SK-N-SH treated with all-trans-retinoic acid at 6 μM for 48 hours (cell line): Measurements from ENCODE around the gene C2orf81.

Source experiments
- BACH2 ChIP-seq: fragments of 250-450 bp; sonication (Bioruptor Pico); IDR thresholded peaks from 2 replicates; pipeline ENCODE4 v1.9.0; 2021; ENCODE audit warnings: mild to moderate bottlenecking, borderline replicate concordance
- CSDC2 ChIP-seq: fragments of 250-450 bp; sonication (Bioruptor Pico); IDR thresholded peaks from 2 replicates; pipeline ENCODE4 v1.5.0; 2020; ENCODE audit warnings: mild to moderate bottlenecking, moderate library complexity
- OSR1 ChIP-seq: fragments of 250-450 bp; sonication (Bioruptor Pico); IDR thresholded peaks from 2 replicates; pipeline ENCODE4 v1.8.0; 2022; ENCODE audit warnings: moderate library complexity, mild to moderate bottlenecking, inconsistent platforms
- POU6F1 ChIP-seq: fragments of 250-450 bp; sonication (Bioruptor Pico); IDR thresholded peaks from 2 replicates; pipeline ENCODE4 v1.8.0; 2021; ENCODE audit warnings: low read depth, mild to moderate bottlenecking, moderate library complexity, borderline replicate concordance
- PPARA ChIP-seq: fragments of 250-450 bp; sonication (Bioruptor Pico); IDR thresholded peaks from 2 replicates; pipeline ENCODE4 v1.5.0; 2020; ENCODE audit warnings: mild to moderate bottlenecking, borderline replicate concordance
- RARB ChIP-seq: fragments of 250-450 bp; sonication (Bioruptor Pico); IDR thresholded peaks from 2 replicates; pipeline ENCODE4 v1.8.0; 2021; ENCODE audit warnings: mild to moderate bottlenecking, moderate library complexity
- SNAI2 ChIP-seq: fragments of 250-450 bp; sonication (Bioruptor Pico); IDR thresholded peaks from 2 replicates; pipeline ENCODE4 v1.5.0; 2020; ENCODE audit warnings: mild to moderate bottlenecking, moderate library complexity
- TOX ChIP-seq: fragments of 250-450 bp; sonication (Bioruptor Pico); IDR thresholded peaks from 2 replicates; pipeline ENCODE4 v1.8.0; 2021; ENCODE audit warnings: mild to moderate bottlenecking, moderate library complexity, borderline replicate concordance
- ZFP3 ChIP-seq: fragments of 250-450 bp; sonication (Bioruptor Pico); IDR thresholded peaks from 2 replicates; pipeline ENCODE4 v1.5.0; 2020; ENCODE audit warnings: mild to moderate bottlenecking, moderate library complexity
- ZFP30 ChIP-seq: fragments of 450-650 bp; formaldehyde crosslinking; IDR thresholded peaks from 2 replicates; pipeline ENCODE4 v1.5.0; 2022; ENCODE audit warnings: mild to moderate bottlenecking, moderate library complexity

- TF ChIP-seq SNAI2 (CRISPR knock-in tag) (no peak), PPARA (CRISPR knock-in tag) (no peak), OSR1 (CRISPR knock-in tag) (no peak), TOX (CRISPR knock-in tag) (no peak), CSDC2 (CRISPR knock-in tag) (no peak), RARB (CRISPR knock-in tag) (no peak), ZFP30 (no peak), ZFP3 (CRISPR knock-in tag) (no peak), POU6F1 (CRISPR knock-in tag) (no peak), BACH2 (CRISPR knock-in tag) (no peak)
Measured at GRCh38 chr2:74416778-74417177, 4.6 kb downstream of the C2orf81 start.
